IPS-20b (cell line): ENCODE measurements around the gene ALOX12B.
"Not testable (repeated sequence)": the region's sequence is repeated elsewhere in the genome, so short reads cannot be mapped to it uniquely, and the experiment has no call there.

Source experiments
- H3K27ac ChIP-seq: one replicate; pipeline ENCODE4 v1.5.1; 2013; ENCODE audit warnings: low read length
- H3K27me3 ChIP-seq: 2 replicates; pipeline ENCODE4 v1.6.1; 2013; ENCODE audit warnings: mild to moderate bottlenecking, low read length, inconsistent platforms; ENCODE audit not compliant: insufficient read depth
- H3K36me3 ChIP-seq: 2 replicates; pipeline ENCODE4 v1.6.1; 2013; ENCODE audit warnings: low read depth, mild to moderate bottlenecking, inconsistent platforms, low read length, moderate library complexity; ENCODE audit not compliant: insufficient read depth
- H3K4me1 ChIP-seq: 2 replicates; pipeline ENCODE4 v1.6.1; 2013; ENCODE audit warnings: mild to moderate bottlenecking, control low read depth, inconsistent platforms, low read length, moderate library complexity; ENCODE audit not compliant: insufficient read depth
- H3K4me3 ChIP-seq: 2 replicates; pipeline ENCODE4 v1.5.1; 2013; ENCODE audit warnings: mild to moderate bottlenecking, low read length, inconsistent platforms
- H3K9ac ChIP-seq: 2 replicates; pipeline ENCODE4 v1.6.1; 2013; ENCODE audit warnings: low read depth, mild to moderate bottlenecking, inconsistent platforms, low read length, moderate library complexity
- H3K9me3 ChIP-seq: 2 replicates; pipeline ENCODE4 v1.6.1; 2013; ENCODE audit warnings: mild to moderate bottlenecking, low read depth, low read length, inconsistent platforms; ENCODE audit not compliant: insufficient read depth

Gene ALOX12B

GRCh38 chr17:8116776-8117175, 29.3 kb upstream of the ALOX12B start:
- Histone ChIP-seq H3K9ac (no peak overlapping the region), H3K4me1 (no peaks in the 10 kb centered on the region), H3K27ac (no peak overlapping the region), H3K4me3 (no peak overlapping the region), H3K9me3 (no peaks in the 10 kb centered on the region), H3K27me3 (peaks cover 71% of the 10 kb centered on the region), H3K36me3 (no peaks in the 10 kb centered on the region)

- Histone ChIP-seq H3K4me3 (no peak overlapping the region), H3K27me3 (peaks cover 77% of the 10 kb centered on the region), H3K36me3 (no peaks in the 10 kb centered on the region), H3K9ac (no peak overlapping the region), H3K4me1 (no peaks in the 10 kb centered on the region), H3K9me3 (no peaks in the 10 kb centered on the region), H3K27ac (no peak overlapping the region)
Measured at GRCh38 chr17:8110907-8111306, 23.4 kb upstream of the ALOX12B start.

DNA sequence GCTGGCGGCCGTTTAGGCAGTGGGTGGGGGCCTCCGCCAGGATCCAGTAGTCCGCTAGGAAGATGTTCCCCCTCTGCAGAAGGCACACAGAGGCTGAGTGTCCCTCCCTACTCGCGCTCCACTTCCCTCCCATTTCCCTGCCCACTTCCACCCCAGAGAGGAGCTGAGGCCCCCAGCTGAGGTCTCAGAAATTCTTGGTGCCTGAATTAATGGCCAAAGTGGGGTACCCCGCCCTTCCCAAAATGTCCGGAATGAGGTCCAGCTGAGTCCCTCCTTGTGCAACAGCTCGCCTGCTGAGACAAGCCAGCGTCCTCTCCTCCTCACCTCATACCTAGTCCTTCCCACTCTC, 22.9 kb upstream of the ALOX12B start:
- H3K4me3 ChIP-seq: peak overlapping the region; percentile 80; the same call in 1 of the 2 replicates
- peaks cover 72% of the 10 kb centered on the region for H3K27me3 ChIP-seq

DNA sequence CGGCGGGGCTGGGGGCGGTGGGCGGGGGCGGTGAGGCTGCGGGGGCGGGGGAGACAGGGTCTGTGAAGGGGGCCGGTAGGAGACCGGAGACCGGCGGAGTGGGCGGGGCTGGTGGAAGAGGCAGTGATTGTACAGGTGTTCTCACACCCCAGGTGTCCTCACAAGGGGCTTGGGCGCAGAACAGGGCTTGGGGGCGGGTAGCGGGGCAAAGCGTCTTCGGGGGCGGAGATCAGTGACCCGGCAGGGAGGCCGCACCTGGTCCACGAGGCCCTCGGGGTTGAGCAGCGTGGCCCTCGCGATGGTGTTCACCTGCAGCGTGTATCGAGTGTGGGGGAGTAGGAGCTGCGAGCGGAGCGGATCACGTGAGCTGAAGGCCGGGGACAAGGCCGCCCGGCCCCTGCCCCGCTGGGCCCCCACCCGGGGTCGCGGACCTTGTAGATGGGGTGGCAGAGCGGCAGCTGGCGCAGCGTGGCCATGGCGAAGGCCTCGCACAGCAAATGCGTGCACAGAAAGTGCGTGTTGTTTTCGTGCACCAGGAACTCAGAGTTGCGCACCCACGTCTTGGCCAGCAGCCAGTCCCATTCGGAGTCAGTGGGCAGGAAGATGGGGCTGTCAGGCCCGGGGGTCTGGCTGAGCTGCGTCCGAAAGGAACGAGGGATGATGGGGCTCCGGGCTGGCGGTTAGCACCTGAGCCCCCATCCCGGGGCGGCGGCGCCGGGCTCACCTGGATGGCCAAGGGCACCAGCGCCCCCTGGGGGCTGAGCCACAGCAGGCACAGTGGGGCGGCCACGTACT, 22.3 kb upstream of the ALOX12B start:
- Histone ChIP-seq H3K4me3 (peak overlapping the region; percentile 80), H3K9me3 (no peaks in the 10 kb centered on the region), H3K4me1 (no peaks in the 10 kb centered on the region), H3K9ac (no peak overlapping the region; the same call in 1 of the 2 replicates), H3K36me3 (no peaks in the 10 kb centered on the region), H3K27ac (no peak overlapping the region), H3K27me3 (peaks cover 67% of the 10 kb centered on the region)

More for the DNA sequence above, 22.9 kb upstream of the ALOX12B start:
- Histone ChIP-seq H3K9me3 (no peaks in the 10 kb centered on the region), H3K36me3 (no peaks in the 10 kb centered on the region), H3K9ac (no peak overlapping the region), H3K27ac (no peak overlapping the region), H3K4me1 (no peaks in the 10 kb centered on the region)

GRCh38 chr17:8108972-8109660, 21.6 kb upstream of the ALOX12B start:
- Histone ChIP-seq H3K27me3 (peaks cover 59% of the 10 kb centered on the region), H3K9me3 (no peaks in the 10 kb centered on the region), H3K36me3 (no peaks in the 10 kb centered on the region), H3K27ac (no peak overlapping the region), H3K4me3 (no peak overlapping the region), H3K4me1 (no peaks in the 10 kb centered on the region), H3K9ac (no peak overlapping the region)

GRCh38 chr17:8106980-8107379, 19.5 kb upstream of the ALOX12B start:
- not testable (repeated sequence) for H3K36me3 ChIP-seq, H3K27ac ChIP-seq, H3K9me3 ChIP-seq, H3K9ac ChIP-seq, H3K4me1 ChIP-seq, H3K4me3 ChIP-seq
- H3K27me3 ChIP-seq: peaks cover 41% of the 10 kb centered on the region

GRCh38 chr17:8105957-8106398, 18.5 kb upstream of the ALOX12B start:
- Histone ChIP-seq H3K4me3 (no peak overlapping the region), H3K4me1 (no peaks in the 10 kb centered on the region), H3K27me3 (peaks cover 31% of the 10 kb centered on the region), H3K9ac (no peak overlapping the region), H3K36me3 (no peaks in the 10 kb centered on the region), H3K9me3 (no peaks in the 10 kb centered on the region), H3K27ac (no peak overlapping the region)

DNA sequence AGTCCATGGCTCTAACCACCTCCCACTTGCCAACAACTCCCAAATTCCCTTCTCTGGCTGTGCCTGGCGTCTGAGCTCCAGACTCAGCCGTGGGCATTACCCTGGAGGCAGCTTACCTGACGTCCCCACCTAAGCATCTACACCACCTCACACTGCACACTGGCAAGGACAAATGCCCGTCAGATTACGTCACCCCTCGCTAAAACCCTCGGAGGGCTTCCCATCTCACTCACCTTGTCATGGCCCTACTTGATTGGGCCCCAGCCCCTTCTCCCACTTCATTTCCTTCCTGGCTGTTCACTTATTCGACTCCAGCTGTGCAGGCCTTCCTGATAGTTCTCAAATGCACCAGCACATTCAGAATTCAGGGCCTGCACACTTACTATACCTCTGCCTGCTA, 17.4 kb upstream of the ALOX12B start:
- peaks cover 20% of the 10 kb centered on the region for H3K27me3 ChIP-seq
- H3K27ac ChIP-seq: no peak overlapping the region
- no peaks in the 10 kb centered on the region for H3K36me3 ChIP-seq
- no peaks in the 10 kb centered on the region for H3K4me1 ChIP-seq
- no peak overlapping the region for H3K9ac ChIP-seq
- no peak overlapping the region for H3K4me3 ChIP-seq
- H3K9me3 ChIP-seq: no peaks in the 10 kb centered on the region

DNA sequence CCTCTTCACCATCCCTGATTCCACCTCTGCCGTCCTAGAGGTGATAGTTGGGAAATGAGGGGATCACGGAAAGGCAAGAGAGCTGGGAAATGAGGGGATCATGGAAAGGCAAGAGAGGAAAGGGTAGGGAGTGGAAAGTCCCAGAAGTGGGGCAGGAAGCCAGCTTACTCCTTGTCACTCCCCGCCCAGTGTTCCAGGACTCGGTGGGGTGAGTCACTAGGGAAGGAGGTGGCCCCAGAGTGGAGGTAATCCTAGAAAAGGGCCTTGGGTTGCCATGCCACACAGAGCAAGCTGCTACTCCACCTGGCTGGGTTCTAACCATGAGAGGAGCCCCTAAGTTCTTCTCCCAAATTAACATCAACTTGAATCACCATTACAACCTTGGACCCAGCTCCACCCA, 16.0 kb upstream of the ALOX12B start:
- H3K27me3 ChIP-seq: peaks cover 7% of the 10 kb centered on the region
- H3K9ac ChIP-seq: no peak overlapping the region
- no peaks in the 10 kb centered on the region for H3K4me1 ChIP-seq
- H3K36me3 ChIP-seq: no peaks in the 10 kb centered on the region
- H3K27ac ChIP-seq: no peak overlapping the region
- H3K9me3 ChIP-seq: no peaks in the 10 kb centered on the region
- H3K4me3 ChIP-seq: no peak overlapping the region

GRCh38 chr17:8101721-8102120, 14.2 kb upstream of the ALOX12B start:
- no peaks in the 10 kb centered on the region for H3K4me1 ChIP-seq
- no peak overlapping the region for H3K4me3 ChIP-seq
- no peak overlapping the region for H3K27ac ChIP-seq
- no peaks in the 10 kb centered on the region for H3K36me3 ChIP-seq
- H3K9ac ChIP-seq: no peak overlapping the region
- no peaks in the 10 kb centered on the region for H3K9me3 ChIP-seq
- H3K27me3 ChIP-seq: no peaks in the 10 kb centered on the region; the same call in 1 of the 2 replicates

DNA sequence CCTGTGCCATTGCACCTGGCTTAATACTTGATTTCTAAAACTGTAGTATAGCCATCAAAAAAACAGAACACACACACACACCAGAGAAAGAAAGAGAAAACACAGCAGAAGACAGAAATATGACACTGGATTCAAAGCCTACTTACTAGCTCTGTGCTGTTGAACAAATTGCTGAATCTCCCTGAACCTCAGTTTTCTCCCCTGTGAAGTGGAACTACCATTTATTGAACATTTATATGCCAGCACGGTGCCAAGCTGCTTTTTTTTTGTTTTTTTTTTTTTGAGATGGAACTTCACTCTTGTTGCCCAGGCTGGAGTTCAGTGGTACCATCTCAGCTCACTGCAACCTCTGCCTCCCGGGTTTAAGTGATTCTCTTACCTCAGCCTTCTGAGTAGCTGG, 13.2 kb upstream of the ALOX12B start:
- no peak overlapping the region for H3K27ac ChIP-seq
- H3K9me3 ChIP-seq: no peaks in the 10 kb centered on the region
- H3K4me3 ChIP-seq: no peak overlapping the region
- H3K4me1 ChIP-seq: no peaks in the 10 kb centered on the region
- no peak overlapping the region for H3K9ac ChIP-seq
- peaks cover 7% of the 10 kb centered on the region; the same call in 1 of the 2 replicates for H3K27me3 ChIP-seq
- H3K36me3 ChIP-seq: no peaks in the 10 kb centered on the region

- Histone ChIP-seq H3K9ac (no peak overlapping the region), H3K4me3 (no peak overlapping the region), H3K27me3 (peaks cover 12% of the 10 kb centered on the region; the same call in 1 of the 2 replicates), H3K36me3 (no peaks in the 10 kb centered on the region), H3K9me3 (no peaks in the 10 kb centered on the region), H3K27ac (no peak overlapping the region), H3K4me1 (no peaks in the 10 kb centered on the region)
Measured at GRCh38 chr17:8100111-8100510, 12.6 kb upstream of the ALOX12B start.
